ENCODE results near the gene ZBTB43. TPM values are rescaled to one million over a fixed set of nuclear protein-coding genes. Genes with fewer than 3 reads are reported as not detected.

ZBTB43 gene
- total RNA-seq, 1 donor from 2014 or later: 22.3 TPM

DNA sequence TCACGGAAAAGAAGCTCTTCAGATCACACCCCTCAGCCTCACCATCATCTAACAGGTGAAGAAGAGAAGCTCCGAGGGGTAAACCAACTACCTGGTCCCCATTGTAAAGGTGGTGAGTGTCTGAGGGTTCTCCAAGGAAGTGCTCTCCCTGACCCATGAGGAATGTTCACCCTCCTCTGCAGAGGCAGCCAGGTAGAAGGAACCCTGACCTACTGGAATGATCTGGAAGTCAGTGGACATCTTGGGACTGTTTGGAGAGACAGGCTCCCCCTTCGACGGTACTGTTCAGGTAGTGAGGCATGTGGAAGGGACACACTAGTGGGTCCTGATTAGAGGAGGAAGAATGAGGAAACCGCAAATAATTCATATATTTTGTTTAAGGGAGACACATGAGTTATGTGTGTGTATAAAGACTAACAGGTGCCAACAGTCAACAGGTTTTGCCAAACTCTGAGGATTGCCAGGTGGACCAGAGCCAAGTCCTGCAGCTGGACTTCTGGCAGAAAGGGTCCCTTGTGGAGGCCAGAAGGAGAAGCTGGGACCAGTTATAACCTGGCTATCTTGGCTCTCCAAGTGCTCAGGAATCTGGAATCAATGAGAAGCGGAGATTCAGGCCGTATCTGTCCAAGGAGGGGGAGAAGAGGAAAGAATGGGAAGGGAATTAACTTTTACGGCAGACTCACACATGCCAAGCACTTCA is 52.6 kb downstream of the ZBTB43 start:
- Mint-ChIP-seq H3K9me3 (no peaks in the 10 kb centered on the region), H3K27ac (no peak overlapping the region), H3K36me3 (ENCODE audit: low read depth) (no peaks in the 10 kb centered on the region), H3K4me3 (ENCODE audit: low read depth) (no peak overlapping the region), H3K4me1 (ENCODE audit: low read depth) (peaks cover 14% of the 10 kb centered on the region), H3K27me3 (ENCODE audit: low read depth) (peaks cover 43% of the 10 kb centered on the region)
- no peak for DNase-seq (ENCODE audit: low spot score)
- intact Hi-C loops (cut with micrococcal nuclease): no loop called here

GRCh38 chr9:126859111-126859510 is 54.3 kb downstream of the ZBTB43 start:
- no peak for DNase-seq (ENCODE audit: low spot score)
- H3K27me3 Mint-ChIP-seq (ENCODE audit: low read depth): peaks cover 35% of the 10 kb centered on the region
- intact Hi-C loops (cut with micrococcal nuclease): no loop called here
- peak overlapping the region; percentile 76 for H3K4me3 Mint-ChIP-seq (ENCODE audit: low read depth)
- peaks cover 18% of the 10 kb centered on the region for H3K4me1 Mint-ChIP-seq (ENCODE audit: low read depth)
- peaks cover 6% of the 10 kb centered on the region for H3K36me3 Mint-ChIP-seq (ENCODE audit: low read depth)
- no peaks in the 10 kb centered on the region for H3K9me3 Mint-ChIP-seq
- no peak overlapping the region for H3K27ac Mint-ChIP-seq

DNA sequence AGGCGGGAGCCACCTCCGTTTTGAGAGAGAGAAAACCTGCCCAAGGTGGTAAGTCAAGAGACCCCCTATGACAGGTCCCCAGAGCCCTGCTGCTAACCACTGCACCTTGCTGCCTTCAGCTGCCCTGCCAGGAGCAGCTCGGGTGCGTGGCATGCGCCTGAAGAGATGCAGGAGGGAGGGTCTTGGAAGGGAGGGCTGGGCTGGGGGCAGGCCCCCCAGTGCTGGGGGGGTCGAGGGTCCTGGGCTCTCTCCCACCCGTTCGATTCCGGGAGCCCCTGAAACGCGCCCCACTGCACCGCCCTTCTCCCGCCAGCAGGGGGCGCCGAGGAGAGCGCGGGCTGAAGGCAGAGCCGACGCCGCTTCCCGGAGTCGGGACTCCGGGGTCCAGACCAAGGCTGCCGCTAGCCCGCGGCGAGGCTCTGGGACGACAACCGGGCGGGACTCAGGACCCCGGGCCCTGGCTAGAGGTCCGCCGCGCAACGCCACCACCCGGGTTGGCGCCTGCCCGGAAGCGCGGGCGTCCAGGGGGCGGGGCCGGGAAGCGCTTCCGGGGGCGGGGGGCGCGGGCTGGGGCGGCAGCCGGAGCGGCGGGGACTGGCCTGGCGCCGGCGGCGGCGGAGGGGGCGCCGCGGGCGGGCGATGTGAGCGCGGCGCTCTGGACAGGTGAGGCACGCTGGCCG is 55.4 kb downstream of the ZBTB43 start, which contains the start of gene ZBTB34:
Gene ZBTB34, plus strand, starts transcription at position 563 of the 680 bp plus-strand sequence. CDS start 18,761 bp downstream, outside the sequence.
- Mint-ChIP-seq H3K27me3 (ENCODE audit: low read depth) (peaks cover 26% of the 10 kb centered on the region), H3K4me3 (ENCODE audit: low read depth) (peak within 1 kb of the TSS; percentile 84), H3K36me3 (ENCODE audit: low read depth) (peaks cover 12% of the 10 kb centered on the region), H3K27ac (peak within 1 kb of the TSS; percentile 76), H3K9me3 (no peaks in the 10 kb centered on the region), H3K4me1 (ENCODE audit: low read depth) (peaks cover 18% of the 10 kb centered on the region)
- intact Hi-C loops (cut with micrococcal nuclease): loop anchor here (2.0 kb wide), 1 partner anchor 55 kb away; the partner anchor contains the start of gene ZBTB43
- peak; percentile 71 for DNase-seq (ENCODE audit: low spot score)

DNA sequence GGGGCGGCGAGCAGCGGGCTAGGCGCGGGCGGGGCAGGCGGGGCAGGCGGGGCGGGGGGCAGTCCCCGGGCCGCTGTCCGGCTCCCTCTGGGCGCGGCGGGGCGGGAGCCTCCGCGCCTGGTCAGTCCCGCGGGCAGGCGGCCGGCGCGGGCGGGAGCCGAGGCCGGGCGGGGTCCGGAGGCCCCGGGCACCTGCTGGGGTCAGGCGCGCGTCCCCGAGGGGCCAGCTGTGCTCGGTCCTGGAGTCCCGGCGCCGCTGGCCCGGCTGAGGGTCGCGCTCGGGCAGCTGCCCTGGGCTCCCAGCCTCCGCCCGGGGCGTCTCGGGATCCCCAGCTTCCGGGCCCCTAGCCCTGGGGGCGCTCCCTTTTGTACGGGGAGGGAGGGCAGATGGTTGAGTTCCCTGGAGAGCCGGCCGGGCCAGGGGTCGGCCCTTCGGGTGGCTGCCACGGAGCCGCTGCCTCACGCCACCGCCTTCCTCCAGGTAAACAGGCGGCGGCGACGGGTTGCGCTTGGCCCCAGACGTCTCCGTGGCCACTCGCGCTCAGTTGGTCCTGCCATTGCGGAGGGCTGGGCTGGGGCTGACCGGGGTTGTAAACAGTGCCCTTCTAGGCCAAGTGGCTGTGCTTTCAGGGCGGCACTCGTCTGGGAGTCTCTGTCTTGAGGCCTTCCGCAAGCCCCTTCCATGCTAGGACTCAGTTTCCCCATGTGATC is 56.1 kb downstream of the ZBTB43 start:
- no peak for DNase-seq (ENCODE audit: low spot score)
- Mint-ChIP-seq H3K4me3 (ENCODE audit: low read depth) (peak overlapping the region; percentile 84), H3K4me1 (ENCODE audit: low read depth) (peaks cover 18% of the 10 kb centered on the region), H3K36me3 (ENCODE audit: low read depth) (peaks cover 13% of the 10 kb centered on the region), H3K9me3 (no peaks in the 10 kb centered on the region), H3K27ac (no peak overlapping the region), H3K27me3 (ENCODE audit: low read depth) (peaks cover 22% of the 10 kb centered on the region)
- intact Hi-C loops (cut with micrococcal nuclease): loop anchor here (2.0 kb wide), 1 partner anchor 56 kb away; the partner anchor contains the start of gene ZBTB43

DNA sequence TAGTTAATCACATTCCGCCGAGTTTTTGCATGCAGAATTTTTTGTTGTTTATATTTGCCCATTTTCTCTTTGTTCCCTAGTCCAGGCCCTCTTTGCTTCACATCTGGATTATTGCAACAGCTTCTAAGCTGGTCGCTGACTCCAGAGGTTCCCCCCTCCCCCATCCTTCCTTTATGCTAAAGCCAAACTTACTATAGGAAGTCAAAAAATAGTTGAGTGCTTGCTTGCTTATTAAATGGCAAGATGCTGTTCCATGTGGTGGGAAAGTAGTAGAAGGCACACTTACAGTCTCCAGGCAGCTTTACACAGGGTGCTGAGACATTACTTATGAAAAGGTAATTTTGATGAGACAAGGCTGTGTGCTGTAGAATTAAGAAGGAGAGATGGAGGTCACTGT is 56.9 kb downstream of the ZBTB43 start:
- H3K36me3 Mint-ChIP-seq (ENCODE audit: low read depth): peaks cover 21% of the 10 kb centered on the region
- H3K4me1 Mint-ChIP-seq (ENCODE audit: low read depth): peaks cover 18% of the 10 kb centered on the region
- DNase-seq (ENCODE audit: low spot score): no peak
- peak overlapping the region; percentile 84 for H3K4me3 Mint-ChIP-seq (ENCODE audit: low read depth)
- H3K9me3 Mint-ChIP-seq: no peaks in the 10 kb centered on the region
- peak overlapping the region; percentile 54 for H3K27ac Mint-ChIP-seq
- intact Hi-C loops (cut with micrococcal nuclease): loop anchor here (2.0 kb wide), 1 partner anchor 57 kb away; the partner anchor contains the start of gene ZBTB43
- H3K27me3 Mint-ChIP-seq (ENCODE audit: low read depth): peaks cover 15% of the 10 kb centered on the region

GRCh38 chr9:126862104-126862761 is 57.4 kb downstream of the ZBTB43 start:
- Mint-ChIP-seq H3K27me3 (ENCODE audit: low read depth) (peaks cover 12% of the 10 kb centered on the region), H3K36me3 (ENCODE audit: low read depth) (peaks cover 26% of the 10 kb centered on the region), H3K9me3 (no peaks in the 10 kb centered on the region), H3K4me3 (ENCODE audit: low read depth) (peak overlapping the region; percentile 84), H3K4me1 (ENCODE audit: low read depth) (peaks cover 18% of the 10 kb centered on the region), H3K27ac (no peak overlapping the region)
- no peak for DNase-seq (ENCODE audit: low spot score)
- intact Hi-C loops (cut with micrococcal nuclease): no loop called here

DNA sequence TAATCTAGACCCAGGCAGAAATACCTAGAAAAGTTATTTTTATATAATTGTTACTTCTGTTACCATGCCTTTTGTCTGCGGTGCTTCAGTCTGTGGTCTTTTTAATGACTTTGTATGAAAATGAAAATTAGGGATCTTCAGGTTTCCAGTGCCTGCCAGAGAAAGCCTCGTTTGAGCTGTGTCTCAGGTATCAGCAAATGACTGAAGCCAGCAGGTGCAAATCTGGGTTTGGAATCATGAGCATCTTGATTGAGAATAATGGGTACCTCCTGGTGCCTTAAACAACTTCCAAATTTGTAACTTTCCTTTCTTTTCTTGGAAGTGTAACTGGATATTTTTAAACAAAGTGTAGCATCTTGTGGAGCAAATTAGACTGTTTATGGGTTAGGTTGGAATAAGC is 59.9 kb downstream of the ZBTB43 start:
- Mint-ChIP-seq H3K27ac (no peak overlapping the region), H3K9me3 (no peaks in the 10 kb centered on the region), H3K27me3 (ENCODE audit: low read depth) (no peaks in the 10 kb centered on the region), H3K36me3 (ENCODE audit: low read depth) (peaks cover 40% of the 10 kb centered on the region), H3K4me1 (ENCODE audit: low read depth) (peaks cover 16% of the 10 kb centered on the region), H3K4me3 (ENCODE audit: low read depth) (no peak overlapping the region)
- intact Hi-C loops (cut with micrococcal nuclease): no loop called here
- no peak for DNase-seq (ENCODE audit: low spot score)

DNA sequence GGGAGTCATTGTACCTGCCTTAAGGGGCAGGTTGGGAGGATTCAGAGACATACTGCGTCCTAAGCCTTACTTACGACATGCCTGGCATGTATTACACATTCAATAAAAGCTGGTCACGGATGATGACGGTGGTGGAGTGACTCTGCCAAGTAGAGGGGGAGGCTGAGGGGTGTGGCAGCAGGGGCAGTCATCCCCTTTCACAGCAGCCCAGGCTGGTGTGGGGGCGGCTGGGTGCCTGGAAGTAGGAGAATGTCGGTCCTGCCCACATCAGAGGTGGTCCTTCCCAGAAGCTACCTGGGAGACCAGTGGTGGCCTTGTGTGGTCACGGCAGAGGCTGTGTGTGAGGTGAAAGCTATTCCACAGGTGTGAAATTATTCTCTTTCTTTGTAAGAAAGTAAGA is 64.5 kb downstream of the ZBTB43 start:
- Mint-ChIP-seq H3K27me3 (ENCODE audit: low read depth) (no peaks in the 10 kb centered on the region), H3K36me3 (ENCODE audit: low read depth) (peaks cover 32% of the 10 kb centered on the region), H3K4me1 (ENCODE audit: low read depth) (peaks cover 8% of the 10 kb centered on the region), H3K9me3 (no peaks in the 10 kb centered on the region), H3K27ac (no peak overlapping the region), H3K4me3 (ENCODE audit: low read depth) (no peak overlapping the region)
- DNase-seq (ENCODE audit: low spot score): no peak
- intact Hi-C loops (cut with micrococcal nuclease): no loop called here

- peaks cover 20% of the 10 kb centered on the region for H3K4me1 Mint-ChIP-seq (ENCODE audit: low read depth)
- H3K9me3 Mint-ChIP-seq: no peaks in the 10 kb centered on the region
- peaks cover 12% of the 10 kb centered on the region for H3K36me3 Mint-ChIP-seq (ENCODE audit: low read depth)
Observed at GRCh38 chr9:126872516-126872915, 67.7 kb downstream of the ZBTB43 start.

GRCh38 chr9:126874546-126875314 is 69.9 kb downstream of the ZBTB43 start:
- H3K27ac Mint-ChIP-seq: no peak overlapping the region
- H3K9me3 Mint-ChIP-seq: no peaks in the 10 kb centered on the region
- intact Hi-C loops (cut with micrococcal nuclease): no loop called here
- no peaks in the 10 kb centered on the region for H3K27me3 Mint-ChIP-seq (ENCODE audit: low read depth)
- peaks cover 20% of the 10 kb centered on the region for H3K4me1 Mint-ChIP-seq (ENCODE audit: low read depth)
- peaks cover 9% of the 10 kb centered on the region for H3K36me3 Mint-ChIP-seq (ENCODE audit: low read depth)
- no peak for DNase-seq (ENCODE audit: low spot score)
- H3K4me3 Mint-ChIP-seq (ENCODE audit: low read depth): no peak overlapping the region

More at GRCh38 chr9:126872516-126872915, 67.7 kb downstream of the ZBTB43 start:
- no peak for DNase-seq (ENCODE audit: low spot score)
- Mint-ChIP-seq H3K27me3 (ENCODE audit: low read depth) (no peaks in the 10 kb centered on the region), H3K27ac (no peak overlapping the region), H3K4me3 (ENCODE audit: low read depth) (no peak overlapping the region)
- intact Hi-C loops (cut with micrococcal nuclease): no loop called here

GRCh38 chr9:126875756-126876510 is 71.1 kb downstream of the ZBTB43 start:
- Mint-ChIP-seq H3K4me1 (ENCODE audit: low read depth) (peaks cover 18% of the 10 kb centered on the region), H3K4me3 (ENCODE audit: low read depth) (no peak overlapping the region), H3K36me3 (ENCODE audit: low read depth) (peaks cover 20% of the 10 kb centered on the region), H3K9me3 (no peaks in the 10 kb centered on the region), H3K27me3 (ENCODE audit: low read depth) (no peaks in the 10 kb centered on the region), H3K27ac (peak overlapping the region; percentile 5)
- intact Hi-C loops (cut with micrococcal nuclease): no loop called here
- DNase-seq (ENCODE audit: low spot score): no peak

Data from activated T-helper 2 cell treated with anti-CD3 and anti-CD28 coated beads, Interferon-gamma antibody, Interleukin-2, Interleukin-4, amounts not matched to agents 10 μg/mL and 5 μg/mL and 100 μg/mL, durations not matched to agents 14 hours and 24 hours and 36 hours (primary cell).